ENCODE data around the gene KRTAP6-2. TPM values are rescaled to one million over a fixed set of nuclear protein-coding genes. Genes with fewer than 3 reads are reported as not detected.

The KRTAP6-2 gene
- total RNA-seq, 4 donors from 2014 or later = not detected

- ATAC-seq = no peak
- Histone ChIP-seq H3K4me3 (no peak overlapping the region), H3K27ac (no peak overlapping the region), H3K9me3 (no peaks in the 10 kb centered on the region), H3K27me3 (no peaks in the 10 kb centered on the region), H3K4me1 (no peaks in the 10 kb centered on the region), H3K36me3 (no peaks in the 10 kb centered on the region)
- TF ChIP-seq, protein P1, sequence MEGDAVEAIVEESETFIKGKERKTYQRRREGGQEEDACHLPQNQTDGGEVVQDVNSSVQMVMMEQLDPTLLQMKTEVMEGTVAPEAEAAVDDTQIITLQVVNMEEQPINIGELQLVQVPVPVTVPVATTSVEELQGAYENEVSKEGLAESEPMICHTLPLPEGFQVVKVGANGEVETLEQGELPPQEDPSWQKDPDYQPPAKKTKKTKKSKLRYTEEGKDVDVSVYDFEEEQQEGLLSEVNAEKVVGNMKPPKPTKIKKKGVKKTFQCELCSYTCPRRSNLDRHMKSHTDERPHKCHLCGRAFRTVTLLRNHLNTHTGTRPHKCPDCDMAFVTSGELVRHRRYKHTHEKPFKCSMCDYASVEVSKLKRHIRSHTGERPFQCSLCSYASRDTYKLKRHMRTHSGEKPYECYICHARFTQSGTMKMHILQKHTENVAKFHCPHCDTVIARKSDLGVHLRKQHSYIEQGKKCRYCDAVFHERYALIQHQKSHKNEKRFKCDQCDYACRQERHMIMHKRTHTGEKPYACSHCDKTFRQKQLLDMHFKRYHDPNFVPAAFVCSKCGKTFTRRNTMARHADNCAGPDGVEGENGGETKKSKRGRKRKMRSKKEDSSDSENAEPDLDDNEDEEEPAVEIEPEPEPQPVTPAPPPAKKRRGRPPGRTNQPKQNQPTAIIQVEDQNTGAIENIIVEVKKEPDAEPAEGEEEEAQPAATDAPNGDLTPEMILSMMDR (IDR thresholded peaks at IDR 0.05) = no peak
- no peak for TF ChIP-seq EP300 (IDR thresholded peaks at IDR 0.05)
- TF ChIP-seq POLR2A (IDR thresholded peaks at IDR 0.05) = no peak
- no peak for TF ChIP-seq POLR2AphosphoS5 (IDR thresholded peaks at IDR 0.05)
- WGBS, 2 donors (ENCODE audit: low coverage in 1 of 2) = 15 to 33% methylated on average over 1 of the region's 1 CpG
Measured at GRCh38 chr21:30579346-30579745, 19.4 kb downstream of the KRTAP6-2 start.

DNA sequence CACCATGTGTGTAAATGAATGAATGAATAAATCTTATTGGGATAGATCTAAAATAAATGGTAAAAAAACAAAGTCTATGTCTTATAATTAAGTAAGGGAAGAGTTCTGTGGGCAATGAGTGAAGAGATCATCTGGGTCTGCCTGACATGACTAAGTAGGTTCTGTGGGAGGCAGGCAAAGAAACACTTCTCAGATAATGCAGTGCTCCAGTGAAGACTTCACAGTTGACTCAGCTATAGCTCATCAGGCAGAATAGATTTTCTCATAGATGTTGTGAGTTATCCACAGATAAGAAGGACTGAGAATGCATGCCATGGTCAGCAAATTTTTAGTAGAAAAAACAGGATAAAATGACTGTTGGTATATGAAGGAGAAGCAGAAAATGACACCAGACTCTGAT is 20.9 kb downstream of the KRTAP6-2 start:
- H3K27me3 ChIP-seq = no peaks in the 10 kb centered on the region
- H3K4me3 ChIP-seq = no peak overlapping the region
- H3K27ac ChIP-seq = no peak overlapping the region
- no peaks in the 10 kb centered on the region for H3K9me3 ChIP-seq
- no peaks in the 10 kb centered on the region for H3K36me3 ChIP-seq
- no peak for ATAC-seq
- TF ChIP-seq, protein P1 (IDR thresholded peaks at IDR 0.05) = no peak
- no peak for TF ChIP-seq POLR2AphosphoS5 (IDR thresholded peaks at IDR 0.05)
- TF ChIP-seq EP300 (IDR thresholded peaks at IDR 0.05) = no peak
- no peak for TF ChIP-seq POLR2A (IDR thresholded peaks at IDR 0.05)
- no peaks in the 10 kb centered on the region for H3K4me1 ChIP-seq

DNA sequence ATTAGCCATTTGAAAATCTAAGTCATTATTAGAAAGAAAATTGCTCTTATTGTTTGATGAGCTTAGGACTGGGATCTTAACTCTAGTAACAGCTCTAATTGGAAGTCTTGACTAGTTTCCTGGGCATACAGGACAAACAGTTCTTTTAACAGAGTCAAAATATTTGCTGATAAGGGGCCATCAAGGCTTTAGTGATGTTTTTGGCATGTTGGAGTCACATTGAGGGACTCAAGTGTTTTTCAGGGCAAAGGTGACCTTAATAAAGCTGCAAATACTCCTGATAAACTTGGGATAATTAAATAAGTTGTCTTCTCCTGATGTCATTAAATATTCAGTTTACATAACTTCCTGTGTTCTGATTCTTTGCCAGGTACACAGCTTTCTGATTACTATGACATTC is 31.1 kb downstream of the KRTAP6-2 start:
- Histone ChIP-seq H3K9me3 (no peaks in the 10 kb centered on the region), H3K4me3 (no peak overlapping the region), H3K27ac (no peak overlapping the region), H3K4me1 (no peaks in the 10 kb centered on the region), H3K27me3 (no peaks in the 10 kb centered on the region), H3K36me3 (no peaks in the 10 kb centered on the region)
- TF ChIP-seq EP300 (IDR thresholded peaks at IDR 0.05) (no peak), POLR2A (IDR thresholded peaks at IDR 0.05) (no peak), POLR2AphosphoS5 (IDR thresholded peaks at IDR 0.05) (no peak)
- TF ChIP-seq, protein P1 (IDR thresholded peaks at IDR 0.05) = no peak
- no peak for ATAC-seq

GRCh38 chr21:30563630-30564029 is 35.1 kb downstream of the KRTAP6-2 start:
- Histone ChIP-seq H3K27ac (no peak overlapping the region), H3K27me3 (no peaks in the 10 kb centered on the region), H3K4me1 (no peaks in the 10 kb centered on the region), H3K36me3 (no peaks in the 10 kb centered on the region), H3K9me3 (no peaks in the 10 kb centered on the region), H3K4me3 (no peak overlapping the region)
- 63 to 83% methylated on average over 2 of the region's 2 CpGs for WGBS, 2 donors (ENCODE audit: low coverage in 1 of 2)
- ATAC-seq = no peak
- TF ChIP-seq, protein P1 (IDR thresholded peaks at IDR 0.05) = no peak
- TF ChIP-seq POLR2AphosphoS5 (IDR thresholded peaks at IDR 0.05) (no peak), POLR2A (IDR thresholded peaks at IDR 0.05) (no peak), EP300 (IDR thresholded peaks at IDR 0.05) (no peak)

DNA sequence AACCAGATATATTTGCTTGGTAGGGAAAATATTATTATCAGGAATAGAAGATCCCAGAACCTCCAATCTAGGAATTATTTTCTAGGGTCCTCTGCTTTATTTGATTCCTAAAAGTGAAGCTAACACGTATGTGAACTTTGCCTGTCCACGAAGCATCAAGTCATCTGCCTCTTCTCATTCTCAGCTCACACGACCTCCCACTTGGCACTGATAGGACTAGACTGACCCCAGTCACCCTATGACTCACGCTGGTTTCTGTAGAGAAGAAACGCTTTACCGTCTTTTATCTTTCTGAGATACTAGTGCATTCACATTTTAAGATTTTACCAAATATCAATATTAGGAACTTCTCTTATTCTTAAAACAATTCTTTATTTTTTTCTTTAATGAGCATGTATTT is 35.6 kb downstream of the KRTAP6-2 start:
- WGBS, 2 donors (ENCODE audit: low coverage in 1 of 2) = 38 to 46% methylated on average over 5 to 6 of the region's 6 CpGs
- TF ChIP-seq, protein P1 (IDR thresholded peaks at IDR 0.05) = no peak
- TF ChIP-seq POLR2AphosphoS5 (IDR thresholded peaks at IDR 0.05) = no peak
- TF ChIP-seq POLR2A (IDR thresholded peaks at IDR 0.05) = no peak
- no peak for TF ChIP-seq EP300 (IDR thresholded peaks at IDR 0.05)
- no peaks in the 10 kb centered on the region for H3K4me1 ChIP-seq
- no peak overlapping the region for H3K4me3 ChIP-seq
- H3K27me3 ChIP-seq = no peaks in the 10 kb centered on the region
- no peaks in the 10 kb centered on the region for H3K36me3 ChIP-seq
- H3K27ac ChIP-seq = no peak overlapping the region
- no peaks in the 10 kb centered on the region for H3K9me3 ChIP-seq
- ATAC-seq = no peak
